Common myeloid progenitor, CD34-positive (primary cell): ENCODE results near the gene OXT.

ENCODE experiments used
- CTCF ChIA-PET: fragments of 350-600 bp; sonication (Branson Sonifier 250); formaldehyde crosslinking; loops from one replicate; lab custom pipeline; 2021; ENCODE audit warnings: antibody characterized with exemption; lab: Charles Lee
- POLR2A ChIA-PET: fragments of 350-600 bp; sonication (Branson Sonifier 250); formaldehyde crosslinking; loops from one replicate; lab custom pipeline; 2021; ENCODE audit warnings: antibody characterized with exemption; lab: Charles Lee
- DNase-seq, 3 donors: peaks; one replicate each; pipeline versions ENCODE4 v3.0.0 to v3.0.0-alpha.2; 2013
- H3K27ac ChIP-seq, 2 experiments: 1 replicate in 1 of 2; 2 replicates in 1 of 2; pipeline ENCODE4 v1.7.0; 2013; ENCODE audit warnings: inconsistent platforms in 2 of 2, low read length in 2 of 2, mild to moderate bottlenecking in 2 of 2, low read depth in 1 of 2, moderate library complexity in 1 of 2; ENCODE audit not compliant: severe bottlenecking in 2 of 2, insufficient read depth in 1 of 2, poor library complexity in 1 of 2
- H3K27me3 ChIP-seq, 5 experiments: replicated peaks in 2 of 5; 1 replicate in 3 of 5; 2 replicates in 2 of 5; pipeline versions ENCODE4 v1.6.1 to v1.7.0; 2013; ENCODE audit warnings: low read length in 4 of 5, mild to moderate bottlenecking in 2 of 5, moderate library complexity in 2 of 5, inconsistent platforms in 1 of 5; ENCODE audit not compliant: insufficient read depth in 5 of 5, control insufficient read depth in 4 of 5
- H3K36me3 ChIP-seq, 4 experiments: 1 replicate in 2 of 4; 2 replicates in 2 of 4; pipeline versions ENCODE4 v1.6.1 to v1.7.0; 2013; ENCODE audit warnings: low read length in 3 of 4, control low read depth in 1 of 4, mild to moderate bottlenecking in 1 of 4; ENCODE audit not compliant: control insufficient read depth in 4 of 4, insufficient read depth in 4 of 4
- H3K4me1 ChIP-seq, 4 experiments: 1 replicate in 3 of 4; 2 replicates in 1 of 4; pipeline versions ENCODE4 v1.6.1 to v1.7.1; 2013; ENCODE audit warnings: low read length in 3 of 4, mild to moderate bottlenecking in 3 of 4, control low read depth in 1 of 4, inconsistent platforms in 1 of 4, moderate library complexity in 1 of 4; ENCODE audit not compliant: control insufficient read depth in 4 of 4, insufficient read depth in 4 of 4; ENCODE audit errors: control extremely low read depth in 1 of 4
- H3K4me3 ChIP-seq, 7 experiments: 1 replicate in 4 of 7; 2 replicates in 3 of 7; pipeline versions ENCODE4 v1.5.1 to v1.7.0; 2013; ENCODE audit warnings: mild to moderate bottlenecking in 7 of 7, low read length in 6 of 7, moderate library complexity in 6 of 7, inconsistent platforms in 2 of 7, low read depth in 2 of 7, control low read depth in 1 of 7; ENCODE audit not compliant: insufficient read depth in 4 of 7, control insufficient read depth in 1 of 7; ENCODE audit errors: extremely low read depth in 1 of 7
- H3K9me3 ChIP-seq, 5 experiments: 1 replicate in 4 of 5; 2 replicates in 1 of 5; pipeline versions ENCODE4 v1.6.1 to v1.7.1; 2013; ENCODE audit warnings: low read length in 4 of 5, mild to moderate bottlenecking in 2 of 5, inconsistent platforms in 1 of 5, low read depth in 1 of 5, moderate library complexity in 1 of 5; ENCODE audit not compliant: control insufficient read depth in 4 of 5, insufficient read depth in 2 of 5; ENCODE audit errors: control extremely low read depth in 1 of 5
- WGBS: methylation state at CpG from one replicate; pipeline ENCODE4 v1.1.5; 2013; ENCODE audit not compliant: insufficient coverage; 5-methylcytosine and 5-hydroxymethylcytosine counted together

Gene OXT

GRCh38 chr20:3094848-3095629, 23.6 kb downstream of the OXT start:
- no peak overlapping the region for H3K4me3 ChIP-seq
- H3K36me3 ChIP-seq: no peaks in the 10 kb centered on the region
- ChIA-PET POLR2A (interaction anchor here (0.6 to 1.5 kb wide), 3 partner anchors 18 to 1206 kb away, joined by 4 to 5 read pairs (median 5); no protein-coding TSS in a partner anchor), CTCF (interaction anchor here (0.6 to 9.2 kb wide), 11 partner anchors 8 to 62 kb away, joined by 3 to 71 read pairs (median 4); partner anchors contain the start of gene OXT)
- WGBS: 94% methylated on average over 7 of the region's 13 CpGs
- DNase-seq: no peak
- no peaks in the 10 kb centered on the region for H3K9me3 ChIP-seq
- peak overlapping the region; percentile 25 to 54 for H3K27ac ChIP-seq
- H3K27me3 ChIP-seq: no peaks in the 10 kb centered on the region
- peaks cover 5 to 55% (median 50%) of the 10 kb centered on the region in 4 experiments for H3K4me1 ChIP-seq

- Histone ChIP-seq H3K9me3 (no peaks in the 10 kb centered on the region), H3K27me3 (no peaks in the 10 kb centered on the region), H3K4me3 (no peak overlapping the region), H3K27ac (no peak overlapping the region), H3K36me3 (no peaks in the 10 kb centered on the region), H3K4me1 (peaks cover 3 to 41% (median 30%) of the 10 kb centered on the region in 4 experiments)
- ChIA-PET CTCF (interaction anchor here (0.5 to 8.8 kb wide), 5 partner anchors 9 to 32 kb away, joined by 3 to 67 read pairs (median 10); no protein-coding TSS in a partner anchor), POLR2A (no interaction called here)
- DNase-seq: no peak
- 94% methylated on average over 7 of the region's 7 CpGs for WGBS
Observed at GRCh38 chr20:3100480-3100879, 29.1 kb downstream of the OXT start.

GRCh38 chr20:3101251-3101650, 29.8 kb downstream of the OXT start:
- 96% methylated on average over 5 of the region's 6 CpGs for WGBS
- Histone ChIP-seq H3K4me1 (peaks cover 3 to 47% (median 35%) of the 10 kb centered on the region in 4 experiments), H3K9me3 (no peaks in the 10 kb centered on the region), H3K4me3 (no peak overlapping the region), H3K27ac (no peak overlapping the region), H3K27me3 (no peaks in the 10 kb centered on the region), H3K36me3 (no peaks in the 10 kb centered on the region)
- no peak for DNase-seq
- ChIA-PET POLR2A (no interaction called here), CTCF (interaction anchor here (0.8 to 8.8 kb wide), 8 partner anchors 8 to 66 kb away, joined by 3 to 67 read pairs (median 4); no protein-coding TSS in a partner anchor)

- Histone ChIP-seq H3K27ac (no peak overlapping the region), H3K4me1 (peaks cover 3 to 54% (median 42%) of the 10 kb centered on the region in 4 experiments), H3K9me3 (no peaks in the 10 kb centered on the region), H3K27me3 (no peaks in the 10 kb centered on the region), H3K36me3 (no peaks in the 10 kb centered on the region), H3K4me3 (peak overlapping the region in 3 of 7 experiments; percentile 15 to 45 (median 28))
- POLR2A ChIA-PET: no interaction called here
- CTCF ChIA-PET: interaction anchor here (0.7 to 8.8 kb wide), 9 partner anchors 8 to 65 kb away, joined by 3 to 67 read pairs (median 4); no protein-coding TSS in a partner anchor
- 52% methylated on average over 12 of the region's 21 CpGs for WGBS
- peak; percentile 69 to 93 (median 91) for DNase-seq
Observed at GRCh38 chr20:3101737-3102574, 30.5 kb downstream of the OXT start.

- CTCF ChIA-PET: interaction anchor here (0.7 to 8.8 kb wide), 7 partner anchors 8 to 49 kb away, joined by 3 to 67 read pairs (median 4); no protein-coding TSS in a partner anchor
- POLR2A ChIA-PET: no interaction called here
- peak overlapping the region in 2 of 7 experiments; percentile 28 to 45 for H3K4me3 ChIP-seq
Observed at GRCh38 chr20:3102575-3103368, 31.4 kb downstream of the OXT start.

GRCh38 chr20:3103369-3104032, 32.1 kb downstream of the OXT start:
- H3K4me1 ChIP-seq: peaks cover 3 to 67% (median 54%) of the 10 kb centered on the region in 4 experiments
- WGBS: 100% methylated on average over 2 of the region's 3 CpGs
- no peak overlapping the region for H3K4me3 ChIP-seq
- H3K9me3 ChIP-seq: no peaks in the 10 kb centered on the region
- H3K36me3 ChIP-seq: no peaks in the 10 kb centered on the region
- DNase-seq: no peak
- ChIA-PET CTCF (interaction anchor here (0.8 to 8.8 kb wide), 3 partner anchors 9 to 34 kb away, joined by 3 to 67 read pairs (median 8); no protein-coding TSS in a partner anchor), POLR2A (no interaction called here)
- H3K27ac ChIP-seq: no peak overlapping the region
- no peaks in the 10 kb centered on the region for H3K27me3 ChIP-seq

More at GRCh38 chr20:3102575-3103368, 31.4 kb downstream of the OXT start:
- Histone ChIP-seq H3K36me3 (no peaks in the 10 kb centered on the region), H3K27ac (no peak overlapping the region), H3K4me1 (peaks cover 3 to 62% (median 50%) of the 10 kb centered on the region in 4 experiments), H3K27me3 (no peaks in the 10 kb centered on the region), H3K9me3 (no peaks in the 10 kb centered on the region)
- DNase-seq: peak in 2 of 3 donors; percentile 31 to 44
- 74% methylated on average over 12 of the region's 13 CpGs for WGBS
